Sigmoid colon (tissue), 7 donors: ENCODE results near the gene SLCO2B1. TPM values are rescaled to one million over a fixed set of nuclear protein-coding genes. Genes with fewer than 3 reads are reported as not detected.

Experiments used
- DNase-seq: peaks from one replicate; pipeline ENCODE4 v3.0.0-alpha.2; 2019
- H3K27ac ChIP-seq, 4 donors: fragments of 200-600 bp; sonication (generic); one replicate each; pipeline ENCODE4 v1.5.1; 2016 to 2019; ENCODE audit warnings: mild to moderate bottlenecking in 1 of 4
- H3K27me3 ChIP-seq, 3 donors: fragments of 200-600 bp; sonication (generic); one replicate each; pipeline ENCODE4 v1.5.1; 2019; ENCODE audit warnings: mild to moderate bottlenecking in 1 of 3
- H3K36me3 ChIP-seq, 4 donors: fragments of 200-600 bp; sonication (generic); one replicate each; pipeline ENCODE4 v1.5.1; 2016 to 2019
- H3K4me1 ChIP-seq, 4 donors: fragments of 200-600 bp; sonication (generic); one replicate each; pipeline ENCODE4 v1.5.1; 2017 to 2019
- H3K4me3 ChIP-seq, 4 donors: fragments of 200-600 bp; sonication (generic); one replicate each; pipeline ENCODE4 v1.5.1; 2017 to 2019; ENCODE audit warnings: mild to moderate bottlenecking in 2 of 4, moderate library complexity in 1 of 4
- H3K9me3 ChIP-seq, 4 donors: fragments of 200-600 bp in 3 of 4; sonication (generic) in 3 of 4; one replicate each; pipeline versions ENCODE4 v1.5.1 to v1.6.1; 2013 to 2019
- CTCF ChIP-seq, 4 experiments: fragments of 450-650 bp in 3 of 4; fragments of 200-600 bp in 1 of 4; IDR thresholded peaks; one replicate each; pipeline ENCODE4 v1.5.1; 2016 to 2019; ENCODE audit warnings: antibody characterized with exemption in 4 of 4, mild to moderate bottlenecking in 3 of 4, moderate library complexity in 2 of 4
- EP300 ChIP-seq, 4 donors: sonication (generic); formaldehyde crosslinking; IDR thresholded peaks; one replicate each; pipeline ENCODE4 v1.6.1; 2017; ENCODE audit warnings: antibody characterized with exemption in 4 of 4
- POLR2A ChIP-seq, 2 donors: fragments of 450-650 bp; IDR thresholded peaks; one replicate each; pipeline ENCODE4 v1.6.1; 2016; ENCODE audit warnings: antibody characterized with exemption in 2 of 2, mild to moderate bottlenecking in 2 of 2, moderate library complexity in 2 of 2
- POLR2AphosphoS5 ChIP-seq, 4 donors: sonication (generic); formaldehyde crosslinking; IDR thresholded peaks; one replicate each; pipeline ENCODE4 v1.6.1; 2017; ENCODE audit warnings: antibody characterized with exemption in 4 of 4
- WGBS, 2 donors: extraction: QIAGEN DNeasy Blood & Tissue Kit; methylation state at CpG; one replicate each; pipeline ENCODE4 v1.1.7; 2013; 5-methylcytosine and 5-hydroxymethylcytosine counted together
- intact Hi-C: fragments of 100-400 bp; cut with DNase I; formaldehyde crosslinking; loops from one replicate; pipeline ENCODE4 v1.15.1; 2023
- polyA plus RNA-seq, 3 donors: library from polyadenylated mRNA; stranded (reverse); fragments of 200-250 nt; gene quantifications; one replicate each; pipeline ENCODE4 v1.2.3, GENCODE V29; 2013
- total RNA-seq, 4 donors: library from RNA; depleted of rRNA; stranded (reverse); fragments of >200 nt; gene quantifications; one replicate each; pipeline ENCODE4 v1.1.0, GENCODE V29; 2016
- donor health status: healthy with polysubstance abuse.
- donor health status: Bipolar disorder and iron deficiency.
- donor health status: healthy.

Gene SLCO2B1
- total and polyA plus RNA-seq, 7 donors: 7.8 to 47.0 (median 29.2) TPM

GRCh38 chr11:75145196-75145971 lies 5.5 kb upstream of the SLCO2B1 start:
- 48 to 78% methylated on average over 9 of the region's 9 CpGs for WGBS, 2 donors
- TF ChIP-seq EP300 (IDR thresholded peaks at IDR 0.05) (no peak), POLR2A (IDR thresholded peaks at IDR 0.05) (no peak), POLR2AphosphoS5 (IDR thresholded peaks at IDR 0.05) (no peak), CTCF (IDR thresholded peaks at IDR 0.05) (no peak)
- Histone ChIP-seq H3K27ac (no peak overlapping the region), H3K27me3 (no peaks in the 10 kb centered on the region), H3K4me3 (no peak overlapping the region), H3K4me1 (no peaks in the 10 kb centered on the region), H3K9me3 (no peaks in the 10 kb centered on the region), H3K36me3 (no peaks in the 10 kb centered on the region)
- intact Hi-C loops: no loop called here
- peak; percentile 39 for DNase-seq

- WGBS, 2 donors: 18 to 65% methylated on average over 6 of the region's 6 CpGs
- H3K9me3 ChIP-seq: no peaks in the 10 kb centered on the region
- H3K27ac ChIP-seq: no peak overlapping the region
- no peak overlapping the region for H3K4me3 ChIP-seq
- H3K27me3 ChIP-seq: no peaks in the 10 kb centered on the region
- no peak for DNase-seq
- H3K4me1 ChIP-seq: no peaks in the 10 kb centered on the region
- intact Hi-C loops: no loop called here
- TF ChIP-seq EP300 (IDR thresholded peaks at IDR 0.05) (no peak), POLR2A (IDR thresholded peaks at IDR 0.05) (no peak), POLR2AphosphoS5 (IDR thresholded peaks at IDR 0.05) (no peak), CTCF (IDR thresholded peaks at IDR 0.05) (no peak)
- no peaks in the 10 kb centered on the region for H3K36me3 ChIP-seq
Observed at GRCh38 chr11:75145972-75146519, 4.9 kb upstream of the SLCO2B1 start.

GRCh38 chr11:75146711-75147110 lies 4.2 kb upstream of the SLCO2B1 start:
- 68 to 82% methylated on average over 5 of the region's 5 CpGs for WGBS, 2 donors
- peak; percentile 37 for DNase-seq

GRCh38 chr11:75147191-75147874 lies 3.6 kb upstream of the SLCO2B1 start:
- Histone ChIP-seq H3K27ac (peak overlapping the region in 1 of 4 donors; percentile 24), H3K27me3 (no peaks in the 10 kb centered on the region), H3K9me3 (no peaks in the 10 kb centered on the region), H3K4me3 (no peak overlapping the region), H3K36me3 (no peaks in the 10 kb centered on the region), H3K4me1 (no peaks in the 10 kb centered on the region)
- DNase-seq: peak; percentile 21
- TF ChIP-seq POLR2AphosphoS5 (IDR thresholded peaks at IDR 0.05): no peak
- TF ChIP-seq CTCF (IDR thresholded peaks at IDR 0.05): no peak
- TF ChIP-seq EP300 (IDR thresholded peaks at IDR 0.05): no peak
- TF ChIP-seq POLR2A (IDR thresholded peaks at IDR 0.05): no peak
- intact Hi-C loops: no loop called here
- WGBS, 2 donors: 64 to 79% methylated on average over 7 of the region's 7 CpGs

More at GRCh38 chr11:75146711-75147110, 4.2 kb upstream of the SLCO2B1 start:
- Histone ChIP-seq H3K9me3 (no peaks in the 10 kb centered on the region), H3K36me3 (no peaks in the 10 kb centered on the region), H3K27ac (no peak overlapping the region), H3K27me3 (no peaks in the 10 kb centered on the region), H3K4me3 (no peak overlapping the region), H3K4me1 (no peaks in the 10 kb centered on the region)
- intact Hi-C loops: no loop called here
- TF ChIP-seq EP300 (IDR thresholded peaks at IDR 0.05) (no peak), POLR2A (IDR thresholded peaks at IDR 0.05) (no peak), POLR2AphosphoS5 (IDR thresholded peaks at IDR 0.05) (no peak), CTCF (IDR thresholded peaks at IDR 0.05) (no peak)
